NK-92 treated with Interleukin-12 subunit alpha and Interleukin-12 subunit beta, amount 100 ng/mL, for 24 hours (cell line): ENCODE results near the gene LDLRAD4.

Source experiments
- DNase-seq: peaks from one replicate; lab custom pipeline; 2025; lab: John Stamatoyannopoulos, UW

Gene LDLRAD4

DNA sequence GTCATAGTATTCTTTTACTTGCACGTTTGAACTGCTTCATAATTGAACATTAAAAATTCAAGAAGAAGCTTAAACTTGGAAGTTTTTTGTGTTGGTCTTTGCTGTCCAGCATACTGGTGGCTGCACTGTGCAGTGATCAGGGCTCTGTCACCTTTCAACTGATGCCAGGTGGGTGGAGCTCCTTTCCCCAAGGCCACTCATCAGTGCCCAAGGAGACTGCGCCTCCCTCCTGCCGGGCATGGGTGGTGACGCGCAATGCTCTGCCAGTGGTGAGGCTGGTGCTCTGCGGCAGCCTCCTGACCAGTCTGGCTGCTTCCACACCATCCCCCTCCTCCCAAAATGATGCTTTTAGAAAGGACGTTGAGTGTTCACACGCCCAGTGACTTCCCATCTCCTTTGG is 16.0 kb upstream of the LDLRAD4 start:
- no peak for DNase-seq

DNA sequence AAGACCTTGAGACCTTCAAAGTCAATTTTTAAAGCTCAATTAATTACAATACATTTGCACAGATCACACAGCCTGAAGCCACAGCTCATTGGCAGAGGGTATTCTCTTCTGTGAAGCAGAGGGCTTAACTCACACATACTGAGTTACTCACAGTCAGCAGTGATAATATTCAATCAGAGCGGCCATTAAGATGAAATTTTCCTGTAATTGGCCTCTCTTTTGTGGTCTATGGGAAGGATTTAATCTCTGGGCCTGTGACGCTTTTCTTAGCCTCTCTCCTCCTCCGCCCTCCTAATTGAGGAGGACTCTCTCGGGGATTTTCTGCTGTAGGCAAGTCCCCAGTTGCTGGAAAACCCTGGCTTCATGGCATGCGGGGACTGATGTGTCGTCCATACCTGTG is 12.3 kb upstream of the LDLRAD4 start:
- no peak for DNase-seq

DNA sequence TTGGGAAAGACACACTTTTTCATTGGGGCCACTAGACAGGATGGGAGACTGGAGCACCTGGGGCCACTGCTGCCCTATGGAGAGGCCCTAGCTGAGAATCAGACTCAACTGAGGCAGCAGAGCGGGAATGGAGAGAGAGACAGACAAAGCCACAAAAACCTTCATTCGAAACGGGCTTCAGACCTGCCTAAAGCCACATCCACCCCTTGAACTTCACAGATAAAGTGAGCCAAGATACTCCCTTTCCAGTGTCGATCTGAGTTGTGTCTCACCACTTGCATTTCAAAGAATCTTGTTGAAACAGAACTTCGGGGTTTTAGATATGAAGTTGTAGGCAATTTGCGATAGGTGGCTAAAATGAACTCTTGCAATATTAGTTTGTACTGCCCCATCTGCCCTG is 11.3 kb upstream of the LDLRAD4 start:
- no peak for DNase-seq

- no peak for DNase-seq
Observed at GRCh38 chr18:13211534-13211933, 7.0 kb upstream of the LDLRAD4 start.

- DNase-seq: no peak
Observed at GRCh38 chr18:13213036-13213795, 5.3 kb upstream of the LDLRAD4 start.

DNA sequence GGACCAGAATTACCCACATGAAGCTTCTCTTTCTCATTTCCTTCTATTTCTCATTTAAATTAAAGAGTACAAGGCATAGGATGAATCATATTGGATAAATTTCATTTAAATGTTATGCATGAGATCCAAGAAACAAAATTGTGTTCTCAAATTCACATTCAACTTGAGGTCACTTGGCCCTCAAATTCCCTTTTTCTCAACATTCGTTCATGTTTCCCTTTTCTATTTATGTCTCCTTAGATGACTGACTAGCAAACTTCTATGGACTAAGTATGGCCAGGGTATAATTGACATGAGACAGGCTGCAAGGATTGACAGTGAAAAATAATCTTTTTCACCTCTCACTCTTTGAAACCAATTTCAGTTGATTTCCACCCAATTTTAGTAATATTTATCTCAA is 4.0 kb upstream of the LDLRAD4 start:
- no peak for DNase-seq

GRCh38 chr18:13216092-13216582 is 2.4 kb upstream of the LDLRAD4 start:
- DNase-seq: no peak

GRCh38 chr18:13216711-13217465 is 1.7 kb upstream of the LDLRAD4 start:
- DNase-seq: no peak

DNA sequence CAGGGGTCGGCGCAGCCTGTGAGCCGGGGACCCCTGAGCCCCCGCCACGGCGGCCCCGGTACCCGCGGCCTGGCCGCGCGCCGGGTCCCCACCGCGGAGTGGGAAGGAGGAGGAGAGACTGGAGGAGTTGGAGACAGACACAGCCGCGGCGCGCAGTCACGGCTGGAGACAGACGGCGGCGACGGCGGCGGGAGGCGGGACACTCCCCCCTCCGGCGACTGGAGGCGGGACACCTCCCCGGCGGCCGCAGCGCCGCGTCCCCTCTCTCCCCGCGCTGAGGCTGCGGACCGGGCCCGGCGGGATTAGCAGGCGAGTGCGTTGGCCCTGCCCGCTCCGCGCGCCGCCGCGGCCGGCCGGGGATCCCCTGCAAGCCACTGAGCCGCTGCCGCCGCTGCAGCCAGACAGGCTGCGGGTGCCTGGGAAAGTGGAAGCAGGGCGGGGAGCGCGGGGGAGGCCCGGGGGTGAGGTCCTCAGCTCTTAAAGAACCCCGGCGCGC is 1.0 kb upstream of the LDLRAD4 start:
- DNase-seq: no peak

GRCh38 chr18:13217971-13218367 is 591 bp upstream of the LDLRAD4 start:
- DNase-seq: no peak

- DNase-seq: no peak
Observed at GRCh38 chr18:13218997-13219396, 437 bp downstream of the LDLRAD4 start.

DNA sequence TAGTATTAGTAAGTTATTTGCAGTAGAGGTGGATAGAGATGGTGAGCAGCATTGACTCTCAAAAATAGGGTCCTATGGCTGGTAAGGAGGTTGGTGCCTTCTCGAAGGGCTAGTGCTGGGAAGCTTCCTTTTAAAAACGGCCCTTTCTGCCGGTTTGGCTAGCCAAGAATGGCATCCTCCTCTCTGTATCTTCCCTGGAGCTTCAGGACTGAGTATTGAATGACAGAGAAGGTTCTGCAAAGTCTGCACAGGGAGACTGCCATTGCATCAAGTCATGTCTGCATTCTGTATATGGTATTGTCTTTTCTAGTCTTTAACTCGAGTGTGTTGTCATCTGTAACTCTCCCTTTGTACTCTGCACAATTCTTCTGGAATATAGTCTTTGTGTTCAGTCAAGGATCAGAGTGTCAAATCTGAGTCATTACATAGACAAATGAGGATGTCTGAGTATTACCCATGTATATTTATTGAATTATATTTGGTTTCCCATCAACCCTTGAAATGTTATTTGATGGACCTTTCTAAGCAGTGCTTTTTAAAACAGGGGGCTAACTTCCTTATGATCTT is 1.1 kb downstream of the LDLRAD4 start:
- no peak for DNase-seq

- no peak for DNase-seq
Observed at GRCh38 chr18:13220361-13220991, 1.9 kb downstream of the LDLRAD4 start.

DNA sequence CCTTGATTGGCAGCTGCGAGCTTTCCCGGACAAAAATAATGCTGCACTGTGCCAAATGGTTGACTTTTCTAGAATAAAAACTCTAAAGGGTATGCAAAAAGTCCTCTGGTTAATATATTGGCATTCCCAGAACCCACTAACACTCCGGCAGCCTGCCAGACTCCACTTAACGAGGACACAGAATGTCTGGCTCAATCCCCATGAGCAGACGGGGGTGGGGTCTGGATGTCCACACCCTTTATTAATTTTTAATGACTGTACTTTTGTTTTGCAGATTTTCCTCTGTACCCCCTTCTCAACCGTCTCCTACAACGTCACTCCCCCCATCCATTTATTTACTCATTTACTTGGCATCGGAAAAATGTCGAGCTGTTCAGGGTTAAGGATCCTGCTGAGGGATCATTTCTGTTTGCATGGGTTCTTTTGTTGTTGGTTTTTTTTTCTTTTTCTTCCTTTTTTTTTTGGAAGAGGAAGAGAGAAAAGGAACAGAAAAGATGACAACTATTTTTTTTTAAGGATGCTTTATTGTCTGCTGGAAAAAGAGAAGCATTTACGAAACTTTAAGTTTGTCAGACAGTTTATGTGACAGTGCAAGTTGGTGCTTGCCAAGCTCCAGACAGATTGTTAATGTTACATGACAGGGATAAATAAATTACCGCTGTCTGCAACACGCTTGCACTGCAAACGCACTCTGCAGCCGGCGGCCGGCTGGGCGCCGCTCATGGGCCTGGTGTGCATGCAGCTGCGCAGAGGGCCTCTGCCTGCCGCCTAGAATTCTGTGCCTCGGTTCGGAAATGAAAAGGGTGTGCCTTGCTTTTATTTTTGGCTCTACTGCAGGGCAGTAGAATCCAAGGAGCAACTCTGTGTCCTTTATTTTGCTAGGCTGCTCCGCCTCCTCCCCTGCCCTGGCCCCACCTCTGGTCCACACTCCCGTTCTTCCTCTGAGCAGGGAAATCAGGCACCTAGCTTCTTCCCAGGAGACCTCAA is 3.6 kb downstream of the LDLRAD4 start:
- no peak for DNase-seq

DNA sequence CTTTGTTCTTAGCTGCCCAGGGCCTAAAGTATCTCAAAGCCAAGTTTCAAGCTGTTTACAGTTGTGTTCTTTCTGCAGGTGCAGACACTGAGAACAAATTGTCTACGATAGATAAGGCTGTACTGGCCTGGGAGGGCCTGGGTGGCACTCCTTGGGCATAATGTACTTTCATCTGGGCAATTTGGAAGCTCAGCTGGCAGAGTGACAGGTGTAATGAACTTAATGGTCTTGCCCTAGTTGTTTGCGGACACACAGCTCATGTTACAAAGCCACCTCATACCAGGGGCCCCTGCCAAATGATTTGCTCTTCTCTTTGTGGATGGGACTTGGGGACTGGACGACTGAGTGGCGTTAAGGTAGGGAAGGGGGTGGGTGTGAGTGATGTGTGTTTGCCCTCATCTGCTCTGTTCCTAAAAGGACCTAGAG is 4.3 kb downstream of the LDLRAD4 start:
- DNase-seq: no peak

DNA sequence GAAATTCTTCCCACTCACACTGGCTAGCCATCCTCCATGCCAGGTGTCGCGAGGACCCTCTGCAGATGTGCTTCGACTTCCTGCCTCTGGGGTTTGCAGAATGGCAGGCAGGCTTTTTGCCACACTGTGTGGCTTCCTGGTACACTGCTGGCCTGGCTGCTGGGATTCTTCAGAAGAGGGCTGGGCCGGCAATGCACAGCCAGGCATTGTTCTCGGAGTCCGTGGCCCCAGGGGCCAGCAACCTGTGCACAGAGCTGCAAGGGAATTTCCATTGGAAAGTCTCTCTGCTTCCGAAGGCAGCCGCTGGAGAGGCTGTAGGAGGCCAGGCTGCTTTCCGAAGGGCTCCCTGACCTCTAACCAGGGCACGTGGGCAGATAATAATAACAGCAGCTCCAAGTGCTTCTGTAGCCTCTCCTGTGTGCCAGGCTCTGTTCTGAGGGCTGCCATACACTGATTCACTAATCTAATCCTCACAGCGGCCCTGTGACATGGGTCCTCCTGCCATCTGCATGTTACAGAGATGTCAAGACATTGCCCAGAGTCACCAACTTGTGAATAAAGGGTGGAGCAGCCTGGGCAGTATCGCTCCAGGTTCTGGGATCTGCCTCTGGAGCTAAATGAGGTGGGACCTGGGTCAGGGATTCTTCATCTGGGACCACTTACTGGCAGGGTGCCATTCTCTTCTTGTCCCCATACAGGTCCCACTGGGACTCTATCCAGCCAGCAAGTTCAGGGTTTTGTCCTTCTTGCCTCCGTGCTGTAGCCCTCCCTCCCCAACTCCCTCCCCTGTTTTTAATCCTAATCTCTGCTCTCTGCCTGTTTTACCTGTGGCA is 5.0 kb downstream of the LDLRAD4 start:
- DNase-seq: no peak

DNA sequence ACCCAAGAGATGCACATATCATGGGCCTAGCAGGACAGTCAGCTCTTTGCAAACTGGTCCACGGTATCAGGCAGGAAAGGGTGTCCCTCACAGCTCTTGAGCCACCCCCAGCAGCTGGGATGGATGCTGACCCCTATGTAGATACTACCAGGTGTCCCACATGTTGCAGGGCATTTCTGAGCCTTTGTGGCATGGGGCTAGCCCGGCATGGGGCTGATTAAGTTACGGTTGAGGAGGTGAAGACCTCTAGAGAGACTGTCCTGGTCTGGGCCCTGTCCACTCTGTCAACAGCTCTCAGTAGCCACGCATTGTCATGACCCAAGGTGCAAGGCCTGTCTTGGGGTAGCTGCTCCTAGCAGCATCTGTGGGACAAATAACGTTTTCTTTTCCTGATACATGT is 6.7 kb downstream of the LDLRAD4 start:
- DNase-seq: no peak

DNA sequence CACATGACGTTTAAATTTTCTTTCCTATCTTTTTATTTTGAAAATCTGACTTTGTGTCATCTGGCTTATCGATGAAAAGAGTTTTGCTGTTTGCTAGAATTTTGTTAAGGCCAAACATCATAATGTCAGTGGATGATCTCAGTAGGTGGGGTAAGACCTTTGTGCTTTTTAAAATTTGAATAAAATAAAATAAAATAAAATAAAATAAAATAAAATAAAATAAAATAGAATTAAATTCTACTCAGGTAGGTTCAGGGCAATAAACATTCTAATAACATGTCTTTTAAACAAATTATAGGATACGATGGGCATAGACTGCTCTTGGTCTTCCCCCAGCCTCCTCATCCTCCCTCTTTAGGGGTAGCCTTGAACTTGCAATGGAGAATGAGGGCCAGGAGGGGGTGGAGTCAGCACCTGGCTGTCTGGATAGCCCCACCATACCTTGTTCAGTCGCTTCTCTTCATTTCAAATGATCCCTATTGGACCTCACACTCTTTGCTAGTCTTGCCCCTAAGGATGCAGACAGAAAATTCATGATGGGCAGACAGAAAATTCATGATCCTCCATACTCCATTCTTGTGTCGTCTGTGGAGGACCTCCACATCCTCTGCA is 8.1 kb downstream of the LDLRAD4 start:
- no peak for DNase-seq

DNA sequence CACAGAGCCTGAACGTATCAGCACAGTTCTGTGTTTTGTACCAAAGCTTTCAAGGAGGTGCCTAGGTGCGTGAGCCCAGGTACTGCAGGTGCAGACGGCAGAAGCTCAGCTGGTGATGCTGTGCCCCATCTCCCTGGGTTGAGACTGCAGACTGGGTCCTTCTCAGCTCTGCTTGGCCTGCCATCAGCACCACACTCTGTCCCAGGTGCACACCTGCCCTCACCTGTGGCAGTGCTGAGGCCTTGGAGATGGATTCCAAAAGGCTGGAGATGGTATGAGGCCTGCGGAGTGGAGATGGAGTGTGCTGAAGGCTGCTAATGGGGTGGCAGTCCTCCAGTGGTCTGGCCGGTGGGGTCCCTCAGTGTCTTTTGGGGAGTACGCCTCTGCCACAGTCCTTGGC is 9.3 kb downstream of the LDLRAD4 start:
- DNase-seq: no peak
